GM20000 (cell line): ENCODE data around the gene NRG3.

Experiments used
- DNase-seq: peaks from one replicate; pipeline ENCODE4 v3.0.0; 2012; ENCODE audit warnings: low spot score
- CTCF ChIP-seq: IDR thresholded peaks from 2 replicates; pipeline ENCODE4 v1.5.1; 2012; ENCODE audit warnings: mild to moderate bottlenecking, control low read depth; ENCODE audit errors: extremely low read depth, missing control alignments

NRG3 gene

GRCh38 chr10:82251222-82251906, 376.4 kb downstream of the NRG3 start:
- TF ChIP-seq CTCF: no peak

DNA sequence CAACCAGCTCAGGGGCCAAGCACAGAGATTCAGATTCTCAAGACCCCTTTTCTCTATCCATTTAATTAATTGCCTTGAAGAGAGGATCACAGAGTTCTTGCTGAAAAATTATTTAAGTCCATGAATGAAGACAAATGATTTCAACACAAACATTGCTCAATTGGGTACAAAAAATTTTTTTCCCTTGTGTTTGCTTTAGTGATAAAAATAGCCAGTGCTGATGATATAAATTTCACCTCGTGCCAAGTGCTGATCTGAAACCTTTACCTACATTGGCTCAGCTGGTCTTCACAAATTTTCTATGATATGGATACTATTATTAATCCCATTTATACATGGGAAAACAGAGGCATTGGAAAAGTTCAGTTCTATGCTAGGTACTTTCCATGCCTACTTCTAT, 377.1 kb downstream of the NRG3 start:
- TF ChIP-seq CTCF: no peak
- DNase-seq: no peak

More at GRCh38 chr10:82251222-82251906, 376.4 kb downstream of the NRG3 start:
- no peak for DNase-seq

GRCh38 chr10:82254237-82254636, 379.2 kb downstream of the NRG3 start:
- no peak for TF ChIP-seq CTCF
- DNase-seq: no peak

GRCh38 chr10:82256275-82256674, 381.3 kb downstream of the NRG3 start:
- DNase-seq: no peak

GRCh38 chr10:82266438-82266837, 391.4 kb downstream of the NRG3 start:
- no peak for DNase-seq
- no peak for TF ChIP-seq CTCF

More at GRCh38 chr10:82256275-82256674, 381.3 kb downstream of the NRG3 start:
- TF ChIP-seq CTCF: no peak

DNA sequence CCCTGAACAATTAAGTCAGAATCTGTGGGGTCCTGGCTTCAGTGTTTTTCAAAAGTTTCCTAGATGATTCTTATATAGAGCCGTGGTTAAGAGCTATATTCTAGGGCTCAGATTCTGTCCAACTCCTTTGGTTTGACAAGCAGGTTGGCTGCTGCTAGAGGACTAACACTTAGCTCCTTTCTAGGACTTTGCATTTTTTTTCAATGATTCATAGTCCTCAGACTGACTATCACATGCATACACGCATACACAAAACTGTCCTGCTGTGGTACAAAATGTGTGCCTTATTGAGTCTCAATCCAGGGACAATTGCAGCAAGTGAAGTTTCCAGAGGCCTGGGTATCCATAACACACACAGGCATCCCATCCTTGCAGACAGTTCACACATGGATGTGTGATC, 392.0 kb downstream of the NRG3 start:
- no peak for TF ChIP-seq CTCF
- no peak for DNase-seq

DNA sequence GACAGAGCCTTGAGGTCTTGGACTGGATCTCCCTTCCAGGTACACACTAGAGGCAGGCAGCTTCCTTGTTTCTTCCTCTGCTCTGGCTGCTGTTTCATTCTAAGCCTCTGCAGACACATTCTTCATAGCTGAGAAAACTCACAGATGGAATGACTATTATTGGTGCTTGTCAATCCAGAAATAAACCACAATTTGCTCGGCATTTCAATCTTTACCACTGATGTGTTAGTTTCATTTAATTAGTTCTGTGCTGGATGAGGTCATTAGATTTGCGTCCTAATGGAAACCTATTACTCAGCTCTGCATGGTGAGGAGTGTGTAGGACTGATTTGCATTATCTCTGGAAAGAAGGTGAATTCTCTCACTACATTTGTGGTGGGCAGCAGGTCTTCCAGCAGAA, 392.5 kb downstream of the NRG3 start:
- TF ChIP-seq CTCF: no peak
- no peak for DNase-seq
